K562 (cell line): ENCODE data around the gene ANAPC2. TPM values are rescaled to one million over a fixed set of nuclear protein-coding genes. Genes with fewer than 3 reads are reported as not detected.
A peak's percentile ranks its signal among the peaks of the same experiment; 100 is the strongest.

Experiments
- ASH1L ChIP-seq: fragments of 450-650 bp; IDR thresholded peaks from 2 replicates; pipeline ENCODE4 v1.6.1; 2018; ENCODE audit warnings: borderline replicate concordance, mild to moderate bottlenecking, low read depth; ENCODE audit not compliant: partially characterized antibody
- CBFA2T3 ChIP-seq: fragments of 450-650 bp; IDR thresholded peaks from 2 replicates; pipeline ENCODE4 v1.6.1; 2017
- E2F4 ChIP-seq: sonication (generic); formaldehyde crosslinking; IDR thresholded peaks from 2 replicates; pipeline ENCODE4 v1.8.0; 2022; ENCODE audit warnings: mild to moderate bottlenecking, low read depth, missing genetic modification reagents
- FOXK1 ChIP-seq: sonication (generic); formaldehyde crosslinking; IDR thresholded peaks from 2 replicates; pipeline ENCODE4 v1.8.0; 2022; ENCODE audit warnings: missing genetic modification reagents, mild to moderate bottlenecking, borderline replicate concordance
- GMEB1 ChIP-seq: fragments of 250-450 bp; sonication (Bioruptor Pico); IDR thresholded peaks from 2 replicates; pipeline ENCODE4 v1.4.0; 2020; ENCODE audit warnings: mild to moderate bottlenecking
- MNT ChIP-seq, 2 experiments: fragments of 450-650 bp; conservative IDR thresholded peaks; 2 replicates each; pipeline ENCODE4 v1.6.1; 2017; ENCODE audit warnings: mild to moderate bottlenecking in 2 of 2, moderate library complexity in 2 of 2
- NFIC ChIP-seq: fragments of 450-650 bp; IDR thresholded peaks from 2 replicates; pipeline ENCODE4 v1.6.1; 2017; ENCODE audit warnings: mild to moderate bottlenecking, inconsistent platforms
- SAFB2 ChIP-seq: fragments of 200-400 bp; formaldehyde crosslinking; IDR thresholded peaks from 2 replicates; pipeline ENCODE4 v1.6.1; 2018; ENCODE audit warnings: borderline replicate concordance, low read length, low read depth, moderate library complexity; ENCODE audit not compliant: severe bottlenecking
- TFAP4 ChIP-seq: sonication (generic); formaldehyde crosslinking; IDR thresholded peaks from 2 replicates; pipeline ENCODE4 v1.8.0; 2022; ENCODE audit warnings: missing genetic modification reagents, mild to moderate bottlenecking, moderate library complexity, borderline replicate concordance
- TFE3 ChIP-seq: fragments of 450-650 bp; formaldehyde crosslinking; IDR thresholded peaks from 2 replicates; pipeline ENCODE4 v1.4.0; 2020; ENCODE audit warnings: mild to moderate bottlenecking, mixed read lengths
- USF1 ChIP-seq: sonication (generic); formaldehyde crosslinking; IDR thresholded peaks from 2 replicates; pipeline ENCODE4 v1.9.0; 2022; ENCODE audit warnings: mild to moderate bottlenecking, missing genetic modification reagents
- ZNF146 ChIP-seq: IDR thresholded peaks from one replicate; pipeline ENCODE4 v1.6.1; 2018; ENCODE audit warnings: missing compliant biosample characterization; ENCODE audit not compliant: unreplicated experiment
- ZNF277 ChIP-seq: fragments of 250-450 bp; sonication (Bioruptor Pico); IDR thresholded peaks from 2 replicates; pipeline ENCODE4 v1.8.0; 2022; ENCODE audit warnings: inconsistent platforms, mild to moderate bottlenecking, moderate library complexity, borderline replicate concordance
- ZNF584 ChIP-seq: fragments of 200-800 bp; sonication (Bioruptor generic); IDR thresholded peaks from 2 replicates; pipeline ENCODE4 v1.6.1; 2016; ENCODE audit warnings: low read depth, mild to moderate bottlenecking, missing genetic modification characterization, missing compliant biosample characterization
- polyA plus RNA-seq, 8 experiments: library from polyadenylated mRNA; depleted of rRNA in 4 of 8; stranded (reverse) in 5 of 8; unstranded in 3 of 8; fragments of >200 nt; fragmentation: Nextera tagmentation in 2 of 8; fragmentation: Illumina TruSeq in 1 of 8; extraction: Ambion mirVana in 2 of 8; extraction: Trizol in 1 of 8; gene quantifications; 2 replicates each; pipeline versions ENCODE4 v1.2.1 to v1.2.3, GENCODE V29; 2011 to 2014; ENCODE audit warnings: inconsistent platforms in 1 of 8, missing spikeins in 1 of 8
- total RNA-seq, 7 experiments: library from RNA; depleted of rRNA in 6 of 7; stranded (reverse); fragments of >200 nt in 6 of 7; fragmentation: Illumina TruSeq in 2 of 7; extraction: Trizol in 2 of 7; gene quantifications; 2 replicates each; pipeline versions ENCODE4 v1.2.1 to v1.2.3, GENCODE V29; 2011 to 2021; ENCODE audit warnings: low replicate concordance in 1 of 7

Gene ANAPC2
- total and polyA plus RNA-seq, 9 of the 15 experiments (the other 6 are each of a cell fraction or from before 2014, with no cell fraction given): 0.11 to 56.5 (median 17.1) TPM; not detected in 1

- TF ChIP-seq E2F4 (no peak), ASH1L (no peak), SAFB2 (no peak), CBFA2T3 (peak; percentile 83), ZNF146 (no peak), ZNF277 (CRISPR knock-in tag) (no peak), TFAP4 (peak; percentile 64; the same call in 1 of the 2 replicates), USF1 (CRISPR knock-in tag) (peak; percentile 89), NFIC (peak; percentile 26; the same call in 1 of the 2 replicates), GMEB1 (CRISPR knock-in tag) (no peak), MNT (conservative IDR thresholded peaks at IDR 0.05) (peak in 1 of 2 experiments; percentile 76; a peak in 3 of 4 replicates), FOXK1 (CRISPR knock-in tag) (no peak), TFE3 (CRISPR knock-in tag) (peak; percentile 53), ZNF584 (CRISPR knock-in tag) (no peak)
These were observed 30.5 kb downstream of the ANAPC2 start (continued) for GRCh38 chr9:137157618-137158415.
